GM18907 (cell line): ENCODE measurements around the gene KRCC1.
"Not testable (repeated sequence)": the region's sequence is repeated elsewhere in the genome, so short reads cannot be mapped to it uniquely, and the experiment has no call there.

Source experiments
- ATAC-seq: cut with Tn5 transposase; IDR thresholded peaks from one replicate; pipeline ENCODE4 v1.9.1; 2021; ENCODE audit warnings: mild to moderate bottlenecking, moderate library complexity; ENCODE audit not compliant: unreplicated experiment

The KRCC1 gene

DNA sequence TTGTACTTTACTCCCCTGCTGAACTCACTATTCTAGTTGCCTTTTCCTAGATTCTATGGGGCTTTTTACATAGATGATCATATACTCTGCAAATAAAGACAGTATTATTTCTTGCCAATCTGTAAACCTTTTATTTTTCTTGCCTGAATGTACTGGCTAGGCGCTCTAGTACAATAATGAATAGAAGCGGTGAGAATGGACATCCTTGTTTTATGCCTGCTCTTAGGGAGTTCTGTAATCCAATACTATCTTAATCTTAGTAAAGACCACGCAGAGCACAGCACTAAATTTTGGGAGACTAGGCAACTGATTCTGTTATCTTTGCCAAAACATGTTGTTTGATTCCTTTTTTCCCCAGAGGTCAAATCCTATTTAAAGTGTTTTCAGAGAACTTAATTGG is 7.0 kb downstream of the KRCC1 start:
- ATAC-seq = no peak

- ATAC-seq = not testable (repeated sequence)
Measured at GRCh38 chr2:88045561-88045960, 10.0 kb downstream of the KRCC1 start.

DNA sequence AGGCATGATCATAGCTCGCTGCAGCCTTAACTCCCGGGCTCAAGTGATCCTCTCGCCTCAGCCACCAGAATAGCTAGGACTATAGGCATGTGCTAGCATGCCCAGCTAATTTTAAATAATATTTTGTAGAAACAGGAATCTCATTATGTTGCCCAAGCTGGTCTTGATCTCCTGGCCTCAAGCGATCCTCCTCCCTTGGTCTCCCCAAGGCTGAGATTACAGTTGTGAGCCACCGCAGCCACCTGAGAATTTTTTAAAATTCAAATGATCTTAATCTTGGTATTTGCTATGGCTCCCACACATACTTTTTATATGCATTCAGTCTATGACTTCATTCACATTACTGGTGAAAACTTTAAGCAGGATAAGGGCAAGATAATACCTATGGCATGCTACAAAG is 13.1 kb downstream of the KRCC1 start:
- ATAC-seq = no peak

DNA sequence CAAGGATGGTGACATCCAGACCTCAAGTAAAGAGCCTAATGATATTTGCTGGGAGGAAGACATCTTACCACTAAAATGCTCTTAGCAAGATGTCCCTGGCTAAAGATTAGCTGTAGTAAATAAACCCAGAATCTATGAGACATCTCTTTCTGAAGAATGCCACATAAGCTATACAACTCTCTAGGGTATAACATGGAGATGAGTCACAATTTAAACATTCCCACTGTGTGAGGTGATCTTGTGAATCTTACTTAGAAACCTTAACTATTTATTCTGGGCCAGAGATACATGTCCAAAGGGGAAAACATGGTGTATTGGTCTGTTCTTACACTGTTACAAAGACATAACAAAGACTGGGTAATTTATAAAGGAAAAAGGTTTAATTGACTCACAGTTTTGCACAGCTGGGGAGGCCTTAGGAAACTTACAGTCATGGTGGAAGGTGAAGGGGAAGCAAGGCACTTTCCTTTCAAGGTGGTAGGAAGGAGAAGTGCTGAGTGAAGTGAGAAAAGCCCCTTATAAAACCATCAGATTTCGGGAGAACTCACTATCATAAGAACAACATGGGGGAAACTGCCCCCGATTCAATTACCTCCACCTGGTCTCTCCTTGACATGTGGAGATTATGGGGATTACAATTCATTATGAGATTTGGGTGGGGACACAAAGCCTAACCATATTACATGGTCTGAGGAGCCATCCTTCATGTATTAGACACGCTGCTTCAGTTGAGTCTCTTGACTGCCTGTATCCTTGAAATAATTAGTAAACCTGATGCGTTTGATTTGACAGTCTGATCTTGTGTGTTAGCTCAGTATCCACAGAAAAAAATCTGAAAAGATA is 17.1 kb downstream of the KRCC1 start:
- no peak for ATAC-seq

DNA sequence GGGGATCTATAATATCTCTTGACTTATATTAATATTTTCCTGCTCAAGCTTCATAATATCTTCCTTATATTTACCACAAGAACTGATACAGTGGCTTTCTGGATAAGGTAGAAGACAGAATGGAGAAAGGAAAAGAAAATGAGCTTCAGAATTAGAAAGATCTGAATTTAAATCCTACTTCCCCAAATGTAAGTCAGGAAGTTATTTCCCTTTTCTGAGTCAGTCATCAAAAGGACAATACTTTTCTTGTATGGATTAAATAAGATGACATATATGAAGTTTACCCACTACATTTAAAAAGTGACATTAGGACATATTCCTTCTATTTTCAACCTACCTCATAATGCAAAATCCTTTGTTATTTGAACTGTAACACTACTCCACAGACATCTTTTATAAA is 19.0 kb downstream of the KRCC1 start:
- no peak for ATAC-seq

DNA sequence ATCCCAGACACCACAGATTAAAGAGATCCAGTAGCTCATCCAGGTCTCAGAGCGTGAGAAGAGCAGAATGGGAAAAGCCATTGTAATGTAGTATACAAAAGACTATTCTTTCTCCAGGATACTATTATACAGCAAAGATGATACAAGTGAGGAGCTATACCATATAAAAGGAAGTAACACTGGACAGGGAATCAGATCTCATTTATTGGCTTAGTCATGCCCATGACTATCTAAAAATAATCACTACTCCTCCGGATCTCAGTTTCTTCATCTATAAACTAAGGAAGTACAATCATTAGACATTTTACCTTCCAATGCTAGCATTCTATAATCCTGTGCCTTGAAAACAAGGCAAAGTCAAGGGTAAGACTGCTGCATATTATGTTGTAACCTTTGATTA is 19.4 kb downstream of the KRCC1 start:
- no peak for ATAC-seq

GRCh38 chr2:88032070-88032702 is 23.4 kb downstream of the KRCC1 start:
- ATAC-seq = no peak

GRCh38 chr2:88028931-88029330 is 26.7 kb downstream of the KRCC1 start:
- ATAC-seq = no peak

DNA sequence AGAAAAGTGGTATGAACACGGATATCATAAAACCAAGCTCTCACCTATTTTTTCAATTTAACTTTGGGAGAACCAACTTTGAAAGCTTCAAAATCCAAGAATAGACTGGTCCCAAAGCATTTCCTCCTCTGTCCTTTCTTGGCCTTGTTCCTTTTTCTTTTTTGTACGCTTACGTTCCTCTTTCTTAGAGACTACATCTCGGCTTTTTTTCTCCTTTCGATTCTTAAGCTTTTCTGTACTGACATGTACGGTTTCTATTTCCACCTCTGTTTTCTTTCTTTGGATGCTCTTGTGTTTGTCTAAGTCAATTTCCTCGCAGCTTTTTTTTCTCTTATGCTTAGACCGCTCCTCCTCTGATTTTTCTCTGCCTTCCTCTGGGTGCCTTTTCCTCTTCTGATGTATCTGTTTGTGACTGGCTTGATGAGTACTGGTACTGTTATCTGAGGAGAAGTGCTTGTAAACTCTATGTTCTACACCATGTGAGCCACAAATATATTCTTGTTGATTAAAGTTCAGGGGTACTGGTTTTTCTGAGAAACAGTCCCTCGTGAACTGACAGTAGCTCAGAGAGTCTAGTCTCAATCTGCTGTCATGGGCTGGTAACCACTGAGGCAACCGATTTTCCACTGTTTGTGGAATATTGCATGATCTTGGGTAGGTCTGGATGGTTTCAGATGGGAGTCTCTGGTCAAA is 27.7 kb downstream of the KRCC1 start:
- ATAC-seq = peak; percentile 60

DNA sequence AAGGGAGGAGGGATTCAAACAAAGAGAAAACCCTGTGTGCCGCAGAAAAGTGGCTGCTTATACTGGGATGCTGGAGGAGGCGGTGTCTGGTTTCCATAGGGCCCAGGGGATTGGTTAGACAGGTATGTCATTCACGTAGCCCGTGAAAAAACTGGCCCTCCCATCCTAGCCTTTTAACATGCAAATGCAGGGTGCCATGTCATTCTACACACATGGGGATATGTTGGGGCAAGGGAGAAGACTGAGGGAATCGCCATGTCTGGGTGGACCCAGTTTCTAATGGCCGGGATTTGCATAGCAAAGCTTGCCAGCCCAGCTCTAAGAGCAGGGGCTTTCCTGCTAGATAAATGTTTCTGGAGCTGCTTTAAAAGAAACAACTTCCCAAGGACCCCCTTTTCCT is 31.1 kb downstream of the KRCC1 start:
- ATAC-seq = no peak

DNA sequence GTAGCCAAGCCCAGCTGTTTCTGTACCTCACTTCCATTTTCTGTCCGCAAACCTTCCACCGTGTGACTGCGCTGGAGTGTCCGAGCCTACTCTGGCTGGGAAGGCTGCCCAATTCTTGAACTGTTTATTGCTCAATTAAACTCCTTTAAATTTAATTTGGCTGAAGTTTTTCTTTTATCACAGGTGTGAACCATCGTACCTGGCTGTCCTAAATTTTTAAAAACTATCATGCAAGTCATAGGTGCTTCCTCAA is 33.0 kb downstream of the KRCC1 start:
- ATAC-seq = no peak

DNA sequence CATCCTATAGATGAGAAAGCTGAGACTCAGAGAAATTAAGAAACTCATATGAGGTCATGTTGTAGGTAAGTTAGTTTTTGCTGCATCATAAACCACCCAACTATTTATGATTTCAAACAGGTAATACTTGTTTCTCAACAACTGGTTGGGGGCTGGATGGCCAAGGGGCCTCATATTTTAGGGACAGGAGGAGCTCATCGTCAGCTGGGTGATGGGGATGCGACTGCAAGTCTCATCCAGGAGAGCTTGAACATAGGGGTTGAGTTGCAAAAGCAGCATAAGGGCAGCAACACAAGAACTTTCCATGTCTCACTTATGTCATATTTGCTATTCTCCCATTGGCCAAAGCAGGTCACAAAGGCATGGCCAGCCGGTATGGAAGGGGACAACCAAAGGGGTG is 35.6 kb downstream of the KRCC1 start:
- no peak for ATAC-seq

DNA sequence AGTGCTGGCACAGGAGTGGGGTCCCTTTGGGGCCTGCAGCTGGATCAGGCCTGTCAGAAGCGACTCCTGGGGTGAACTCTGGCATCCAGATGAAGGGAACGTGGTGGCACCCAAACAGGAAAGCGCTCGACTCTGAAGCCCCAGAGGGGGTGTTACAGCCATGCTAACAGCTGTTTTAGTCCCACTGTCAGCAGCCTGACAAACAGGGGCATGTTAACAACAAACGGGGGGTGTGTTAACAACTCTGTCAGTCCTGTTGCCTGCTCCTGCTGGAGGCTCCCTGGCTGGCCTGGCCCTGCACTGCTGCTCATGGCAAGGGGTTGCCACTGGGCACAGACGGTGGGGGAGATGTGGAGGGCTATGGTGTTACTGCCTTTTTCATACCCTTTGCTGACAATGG is 36.7 kb downstream of the KRCC1 start:
- ATAC-seq = no peak

- not testable (repeated sequence) for ATAC-seq
Measured at GRCh38 chr2:88018077-88018805, 37.3 kb downstream of the KRCC1 start.

DNA sequence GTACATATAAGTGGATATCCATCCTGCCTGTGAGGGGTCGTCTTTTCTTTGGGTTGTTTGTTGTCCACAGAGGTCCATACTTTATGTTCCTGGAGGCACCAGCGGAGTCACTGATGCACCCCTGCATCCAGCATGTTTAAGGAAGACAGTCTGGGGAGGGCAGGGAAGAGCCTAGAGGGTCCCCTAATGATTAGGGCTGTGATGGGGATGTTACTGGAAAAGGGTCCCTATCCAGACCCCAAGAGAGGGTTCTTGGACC is 37.9 kb downstream of the KRCC1 start:
- ATAC-seq = not testable (repeated sequence)

DNA sequence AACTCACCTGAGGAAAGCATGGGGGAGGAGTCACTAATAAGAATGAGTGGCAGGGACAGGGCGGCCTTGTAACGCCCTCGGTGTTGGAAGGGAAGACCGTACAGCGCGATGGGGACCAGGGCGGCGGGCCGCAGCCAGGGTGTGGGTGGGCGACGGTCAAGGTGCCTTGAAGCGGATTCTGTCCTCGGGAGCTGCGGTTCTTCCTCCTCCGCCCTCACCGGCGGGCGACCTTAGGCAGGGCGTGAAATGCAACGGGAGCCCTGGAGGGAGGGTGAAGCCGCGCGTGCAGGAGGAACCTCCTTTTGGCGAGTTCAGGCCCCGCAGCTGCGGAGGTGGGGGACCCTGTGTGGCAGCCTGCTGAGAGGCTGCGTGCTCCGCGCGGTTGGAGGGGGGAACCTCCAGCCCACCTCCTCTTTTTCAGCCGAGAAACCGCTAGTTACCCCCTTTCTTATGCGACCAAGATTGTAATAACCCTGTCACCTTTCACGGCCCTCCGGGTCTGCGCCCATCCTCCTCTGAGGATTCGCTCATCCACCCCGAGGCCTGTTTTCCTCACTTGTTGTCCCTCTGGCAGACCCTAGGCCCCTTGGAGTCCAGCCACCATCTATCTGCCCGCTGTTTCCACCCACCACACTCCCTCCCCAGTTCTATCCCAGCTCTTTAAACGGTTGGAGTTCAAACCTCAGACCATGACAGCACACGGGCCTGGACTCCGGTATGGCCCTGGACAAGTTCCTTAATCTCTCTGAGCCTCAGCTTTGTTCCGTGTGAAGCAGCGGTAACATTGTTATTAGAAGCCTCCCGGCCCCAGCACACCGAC is 38.4 kb downstream of the KRCC1 start:
- ATAC-seq = peak; percentile 78

DNA sequence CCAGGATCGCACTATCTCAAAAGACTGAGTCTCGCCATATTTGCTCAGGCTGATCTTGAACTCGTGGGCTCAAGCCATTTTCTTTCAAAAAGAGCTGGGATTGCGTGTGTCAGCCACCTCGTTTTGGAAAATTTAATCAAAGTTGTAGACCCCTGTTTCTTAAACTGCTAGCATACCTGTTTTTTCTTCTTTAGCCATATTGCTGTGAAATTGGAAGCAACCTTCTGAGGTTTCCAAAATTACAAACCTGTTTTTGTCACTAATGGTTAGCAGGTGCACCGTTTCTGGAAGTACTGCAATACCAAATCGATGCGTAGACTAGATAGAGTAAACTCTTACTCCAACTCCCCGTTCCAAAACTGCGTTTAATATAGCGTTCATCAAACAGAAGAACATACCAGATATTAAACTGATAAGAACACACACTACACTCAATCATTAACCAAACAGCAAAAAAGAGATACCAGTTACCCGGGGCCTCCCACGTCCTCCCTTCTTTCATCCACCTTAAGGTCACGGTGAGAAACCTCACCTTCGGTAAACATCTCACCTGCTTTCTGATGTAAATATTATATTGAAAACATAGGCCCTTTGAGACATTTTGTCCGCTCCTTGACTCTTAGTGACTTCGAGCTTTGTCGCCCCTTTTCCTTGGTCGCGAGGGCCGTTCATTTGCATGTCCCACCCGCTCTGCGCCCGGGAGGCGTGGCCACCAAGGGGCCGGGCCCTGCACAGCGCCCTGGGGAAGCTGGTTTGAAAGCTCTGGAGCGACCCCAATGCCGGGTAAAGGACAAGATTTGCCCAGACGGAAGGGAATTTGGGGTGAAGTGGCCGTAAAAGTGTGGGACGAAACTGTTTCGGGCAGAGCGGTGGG is 39.3 kb downstream of the KRCC1 start, which contains the start of gene RNU2-63P:
RNU2-63P (minus strand) TSS at position 462 of the 874 bp plus-strand sequence.
- ATAC-seq = peak; percentile 87

- no peak for ATAC-seq
Measured at GRCh38 chr2:88011011-88011410, 44.6 kb downstream of the KRCC1 start.

- no peak for ATAC-seq
Measured at GRCh38 chr2:88010136-88010535, 45.4 kb downstream of the KRCC1 start.

- ATAC-seq = no peak
Measured at GRCh38 chr2:88006912-88007439, 48.6 kb downstream of the KRCC1 start.
